Calu3 (cell line): Measurements from ENCODE around the gene HOXA3. TPM values are rescaled to one million over a fixed set of nuclear protein-coding genes. Genes with fewer than 3 reads are reported as not detected.

ENCODE experiments used
- BruUV-seq: library from RNA; stranded (reverse); fragments of 400-500 nt; replicated peaks from 2 replicates; lab custom pipeline; 2021; lab: Mats Ljungman, UMichigan
- CTCF ChIA-PET: fragments of 300-600 bp; sonication (Branson Sonifier 250); formaldehyde crosslinking; loops from one replicate; lab custom pipeline; 2022; ENCODE audit warnings: antibody characterized with exemption; lab: Charles Lee
- DNase-seq: peaks from one replicate; pipeline ENCODE4 v3.0.0; 2022
- H3K27ac Mint-ChIP-seq: one replicate; pipeline ENCODE4 v1.8.0; 2022; ENCODE audit warnings: mixed read lengths; ENCODE audit not compliant: unreplicated experiment
- H3K27me3 Mint-ChIP-seq: one replicate; pipeline ENCODE4 v1.8.0; 2022; ENCODE audit warnings: mixed read lengths; ENCODE audit not compliant: unreplicated experiment
- H3K36me3 Mint-ChIP-seq: one replicate; pipeline ENCODE4 v1.8.0; 2022; ENCODE audit warnings: mild to moderate bottlenecking, moderate library complexity, mixed read lengths; ENCODE audit not compliant: insufficient read depth, unreplicated experiment
- H3K4me1 Mint-ChIP-seq: one replicate; pipeline ENCODE4 v1.8.0; 2022; ENCODE audit warnings: mild to moderate bottlenecking, low read depth, mixed read lengths; ENCODE audit not compliant: unreplicated experiment
- H3K4me3 Mint-ChIP-seq: one replicate; pipeline ENCODE4 v1.8.0; 2022; ENCODE audit warnings: mild to moderate bottlenecking, low read depth, moderate library complexity, mixed read lengths; ENCODE audit not compliant: unreplicated experiment
- H3K9me3 Mint-ChIP-seq: one replicate; pipeline ENCODE4 v1.8.0; 2022; ENCODE audit warnings: low read depth, mixed read lengths; ENCODE audit not compliant: unreplicated experiment
- CTCF ChIP-seq: fragments of 200-600 bp; IDR thresholded peaks from one replicate; pipeline ENCODE4 v1.8.0; 2022; ENCODE audit warnings: antibody characterized with exemption; ENCODE audit not compliant: unreplicated experiment
- intact Hi-C: fragments of 100-400 bp; cut with micrococcal nuclease; formaldehyde crosslinking; loops from one replicate; pipeline ENCODE4 v1.10.0; 2022; ENCODE audit not compliant: unreplicated experiment
- total RNA-seq: library from RNA; stranded (reverse); gene quantifications from 2 replicates; pipeline ENCODE4 v1.2.3, GENCODE V29; 2022

The HOXA3 gene
- total RNA-seq, 1 experiment from 2014 or later = 20.9 TPM

- Mint-ChIP-seq H3K36me3 (peaks cover 17% of the 10 kb centered on the region), H3K4me1 (peaks cover 53% of the 10 kb centered on the region), H3K27me3 (peaks cover 28% of the 10 kb centered on the region), H3K4me3 (no peak overlapping the region), H3K9me3 (no peaks in the 10 kb centered on the region), H3K27ac (no peak overlapping the region)
- TF ChIP-seq CTCF = no peak
- DNase-seq = no peak
- CTCF ChIA-PET = no interaction called here
- intact Hi-C loops = no loop called here
- BruUV-seq = no TSS peak
Observed at GRCh38 chr7:27101957-27102580, 50.3 kb downstream of the HOXA3 start.

- H3K4me1 Mint-ChIP-seq = peaks cover 56% of the 10 kb centered on the region
- no peak overlapping the region for H3K27ac Mint-ChIP-seq
- peaks cover 17% of the 10 kb centered on the region for H3K36me3 Mint-ChIP-seq
- no peak for DNase-seq
- CTCF ChIA-PET = no interaction called here
- no peaks in the 10 kb centered on the region for H3K9me3 Mint-ChIP-seq
- BruUV-seq = no TSS peak
- intact Hi-C loops = no loop called here
- H3K4me3 Mint-ChIP-seq = no peak overlapping the region
- TF ChIP-seq CTCF = no peak
- peaks cover 28% of the 10 kb centered on the region for H3K27me3 Mint-ChIP-seq
Observed at GRCh38 chr7:27101171-27101956, 51.0 kb downstream of the HOXA3 start.

GRCh38 chr7:27100694-27101170, 51.7 kb downstream of the HOXA3 start:
- no peak overlapping the region for H3K27ac Mint-ChIP-seq
- CTCF ChIA-PET = interaction anchor here (0.6 kb wide), 1 partner anchor 237 kb away, joined by 3 read pairs; no protein-coding TSS in a partner anchor
- TF ChIP-seq CTCF = no peak
- H3K27me3 Mint-ChIP-seq = peaks cover 28% of the 10 kb centered on the region
- peaks cover 17% of the 10 kb centered on the region for H3K36me3 Mint-ChIP-seq
- H3K9me3 Mint-ChIP-seq = no peaks in the 10 kb centered on the region
- H3K4me3 Mint-ChIP-seq = no peak overlapping the region
- peaks cover 56% of the 10 kb centered on the region for H3K4me1 Mint-ChIP-seq
- intact Hi-C loops = no loop called here
- no peak for DNase-seq
- BruUV-seq = no TSS peak

GRCh38 chr7:27099453-27100370, 52.7 kb downstream of the HOXA3 start:
- Mint-ChIP-seq H3K4me3 (peak overlapping the region; percentile 70), H3K9me3 (no peaks in the 10 kb centered on the region), H3K36me3 (peaks cover 17% of the 10 kb centered on the region), H3K27me3 (peaks cover 26% of the 10 kb centered on the region), H3K4me1 (peaks cover 56% of the 10 kb centered on the region), H3K27ac (peak overlapping the region; percentile 66)
- no TSS peak for BruUV-seq
- no peak for DNase-seq
- no peak for TF ChIP-seq CTCF
- CTCF ChIA-PET = interaction anchor here (0.6 to 3.2 kb wide), 10 partner anchors 11 to 246 kb away, joined by 3 to 19 read pairs (median 6); no protein-coding TSS in a partner anchor
- intact Hi-C loops = loop anchor here (2.0 kb wide), 1 partner anchor 15 kb away; no protein-coding TSS in a partner anchor
